IPS-NIHi11 (cell line): Measurements from ENCODE around the gene DLGAP4.

ENCODE experiments used
- DNase-seq: peaks from one replicate; pipeline ENCODE4 v3.0.0; 2012; ENCODE audit warnings: mixed read lengths, low spot score

DLGAP4 gene, protein sequence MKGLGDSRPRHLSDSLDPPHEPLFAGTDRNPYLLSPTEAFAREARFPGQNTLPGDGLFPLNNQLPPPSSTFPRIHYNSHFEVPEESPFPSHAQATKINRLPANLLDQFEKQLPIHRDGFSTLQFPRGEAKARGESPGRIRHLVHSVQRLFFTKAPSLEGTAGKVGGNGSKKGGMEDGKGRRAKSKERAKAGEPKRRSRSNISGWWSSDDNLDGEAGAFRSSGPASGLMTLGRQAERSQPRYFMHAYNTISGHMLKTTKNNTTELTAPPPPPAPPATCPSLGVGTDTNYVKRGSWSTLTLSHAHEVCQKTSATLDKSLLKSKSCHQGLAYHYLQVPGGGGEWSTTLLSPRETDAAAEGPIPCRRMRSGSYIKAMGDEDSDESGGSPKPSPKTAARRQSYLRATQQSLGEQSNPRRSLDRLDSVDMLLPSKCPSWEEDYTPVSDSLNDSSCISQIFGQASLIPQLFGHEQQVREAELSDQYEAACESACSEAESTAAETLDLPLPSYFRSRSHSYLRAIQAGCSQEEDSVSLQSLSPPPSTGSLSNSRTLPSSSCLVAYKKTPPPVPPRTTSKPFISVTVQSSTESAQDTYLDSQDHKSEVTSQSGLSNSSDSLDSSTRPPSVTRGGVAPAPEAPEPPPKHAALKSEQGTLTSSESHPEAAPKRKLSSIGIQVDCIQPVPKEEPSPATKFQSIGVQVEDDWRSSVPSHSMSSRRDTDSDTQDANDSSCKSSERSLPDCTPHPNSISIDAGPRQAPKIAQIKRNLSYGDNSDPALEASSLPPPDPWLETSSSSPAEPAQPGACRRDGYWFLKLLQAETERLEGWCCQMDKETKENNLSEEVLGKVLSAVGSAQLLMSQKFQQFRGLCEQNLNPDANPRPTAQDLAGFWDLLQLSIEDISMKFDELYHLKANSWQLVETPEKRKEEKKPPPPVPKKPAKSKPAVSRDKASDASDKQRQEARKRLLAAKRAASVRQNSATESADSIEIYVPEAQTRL

GRCh38 chr20:36305602-36306551 is at the start of gene DLGAP4:
Gene DLGAP4 (plus strand): TSS chr20:36306339. CDS start chr20:36431718, 125,379 bp downstream.
- DNase-seq, result peak; percentile 81

GRCh38 chr20:36259177-36260061 is 46.7 kb upstream of the DLGAP4 start:
- no peak for DNase-seq

GRCh38 chr20:36260316-36260715 is 45.8 kb upstream of the DLGAP4 start:
- DNase-seq, result no peak

DNA sequence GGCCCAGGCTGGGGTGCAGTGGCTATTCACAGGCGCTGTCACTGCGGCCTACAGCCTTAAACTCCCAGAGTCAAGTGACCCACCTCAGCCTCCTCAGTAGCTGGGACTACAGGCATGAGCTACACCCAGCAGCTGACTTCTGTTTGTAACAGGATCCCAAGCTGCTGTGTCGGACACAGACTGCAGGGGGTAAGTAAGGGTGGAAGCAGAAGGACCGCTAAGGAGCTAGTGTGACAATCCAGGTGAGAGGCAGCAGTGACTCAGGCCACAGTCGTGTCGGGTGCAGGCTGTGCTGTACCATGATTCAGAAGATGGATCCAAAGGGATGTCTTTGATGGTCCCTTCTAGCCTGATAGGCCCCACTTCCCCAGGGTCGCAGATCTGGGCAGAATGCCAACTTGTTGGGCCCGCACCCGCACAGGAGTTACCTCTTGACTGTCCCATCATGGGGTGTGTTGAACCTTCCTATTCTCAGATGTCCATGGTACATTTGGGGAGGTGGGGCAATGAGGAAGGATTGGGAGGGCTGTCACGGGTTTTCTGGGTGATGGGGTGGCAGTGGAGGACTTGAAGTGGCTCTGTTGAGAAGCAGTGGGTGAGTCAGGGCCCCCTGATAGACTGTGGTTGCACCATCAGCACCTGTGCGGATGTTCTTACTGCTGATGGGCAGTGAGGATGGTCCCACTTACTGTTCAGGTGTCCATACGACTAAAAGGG is 44.6 kb upstream of the DLGAP4 start:
- DNase-seq, result no peak

- no peak for DNase-seq
Observed at GRCh38 chr20:36262440-36262839, 43.7 kb upstream of the DLGAP4 start.

- DNase-seq, result no peak
Observed at GRCh38 chr20:36264426-36265246, 41.5 kb upstream of the DLGAP4 start.

DNA sequence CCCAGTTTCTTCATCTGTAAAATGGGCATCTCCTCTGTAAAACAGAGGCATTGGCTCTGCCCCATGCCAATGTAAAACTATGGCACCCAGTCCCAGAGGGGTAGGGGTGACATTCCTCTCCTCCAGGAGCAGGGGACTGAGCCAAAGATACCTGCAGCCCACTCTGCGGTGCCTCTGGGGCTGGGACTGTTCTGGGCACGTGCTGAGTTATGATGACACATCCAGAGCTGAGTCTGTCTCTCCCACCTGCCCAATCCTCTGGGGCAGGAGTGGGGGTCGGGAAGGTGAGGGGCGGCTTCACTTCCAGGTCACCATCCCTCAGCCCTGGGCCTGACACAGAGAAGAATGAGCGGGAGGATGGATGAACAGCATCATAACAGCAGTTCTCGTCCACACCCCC is 40.0 kb upstream of the DLGAP4 start:
- DNase-seq, result no peak

GRCh38 chr20:36267605-36268381 is 38.3 kb upstream of the DLGAP4 start:
- DNase-seq, result no peak

GRCh38 chr20:36268440-36269342 is 37.4 kb upstream of the DLGAP4 start:
- no peak for DNase-seq

DNA sequence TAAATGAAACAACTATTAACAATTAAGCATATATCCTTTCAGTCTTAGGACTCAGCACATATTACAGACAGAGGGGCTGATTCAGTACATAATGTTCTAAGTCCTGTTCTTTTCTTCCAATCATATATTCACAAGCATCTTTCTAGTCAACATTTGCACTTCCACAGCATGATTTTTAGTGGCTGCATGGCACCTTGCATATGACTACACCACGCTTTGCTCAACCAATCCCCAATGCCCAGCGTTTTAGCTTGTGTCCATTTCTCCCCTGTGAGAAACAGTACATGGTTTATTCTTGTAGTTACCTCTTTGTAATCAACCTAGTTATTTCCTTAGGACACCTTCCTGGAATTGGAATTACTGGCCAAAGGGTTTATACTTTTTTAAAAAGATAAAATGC is 36.6 kb upstream of the DLGAP4 start:
- no peak for DNase-seq

DNA sequence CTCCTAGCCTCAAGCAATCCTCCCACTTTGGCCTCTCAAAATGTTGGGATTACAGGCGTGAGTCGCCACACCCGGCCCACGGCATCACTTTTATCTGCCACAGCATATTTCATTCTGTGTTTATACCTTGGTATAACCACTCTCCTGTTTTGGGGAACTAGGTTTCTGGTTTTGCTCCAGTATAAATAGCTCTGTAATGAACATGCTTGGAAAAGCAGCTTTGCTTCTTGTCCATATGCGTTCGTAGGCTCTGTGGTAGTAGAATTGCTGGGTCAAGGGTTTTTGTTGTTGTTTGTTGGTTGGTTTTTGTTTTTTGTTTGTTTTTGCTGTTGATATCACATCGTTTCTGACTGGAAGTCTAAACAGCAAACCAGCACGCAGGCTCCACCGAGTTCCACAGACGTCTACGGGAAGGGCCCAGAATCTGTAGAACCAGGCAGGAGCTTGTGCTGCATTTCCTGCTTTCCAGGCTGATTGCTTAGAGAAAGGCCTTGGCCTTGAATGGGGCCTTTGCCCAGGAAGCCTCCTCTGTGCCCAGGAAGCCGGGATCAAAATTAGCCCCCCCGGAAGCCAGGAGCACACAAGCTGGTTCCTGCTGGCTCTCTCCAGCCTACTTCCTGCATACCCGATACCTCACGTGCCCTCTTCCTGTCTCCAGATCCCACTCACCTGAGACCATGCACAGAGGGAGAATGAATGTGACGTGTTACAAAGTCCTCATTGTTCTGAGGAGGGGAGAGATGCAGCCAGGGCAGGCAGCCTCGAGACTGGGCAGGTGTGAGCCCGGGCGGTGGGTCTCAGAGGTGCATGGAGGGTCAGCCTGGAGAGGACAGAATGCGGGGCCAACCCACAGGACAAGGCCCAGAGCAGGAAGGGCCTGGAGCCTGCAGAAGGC is 35.1 kb upstream of the DLGAP4 start:
- no peak for DNase-seq

DNA sequence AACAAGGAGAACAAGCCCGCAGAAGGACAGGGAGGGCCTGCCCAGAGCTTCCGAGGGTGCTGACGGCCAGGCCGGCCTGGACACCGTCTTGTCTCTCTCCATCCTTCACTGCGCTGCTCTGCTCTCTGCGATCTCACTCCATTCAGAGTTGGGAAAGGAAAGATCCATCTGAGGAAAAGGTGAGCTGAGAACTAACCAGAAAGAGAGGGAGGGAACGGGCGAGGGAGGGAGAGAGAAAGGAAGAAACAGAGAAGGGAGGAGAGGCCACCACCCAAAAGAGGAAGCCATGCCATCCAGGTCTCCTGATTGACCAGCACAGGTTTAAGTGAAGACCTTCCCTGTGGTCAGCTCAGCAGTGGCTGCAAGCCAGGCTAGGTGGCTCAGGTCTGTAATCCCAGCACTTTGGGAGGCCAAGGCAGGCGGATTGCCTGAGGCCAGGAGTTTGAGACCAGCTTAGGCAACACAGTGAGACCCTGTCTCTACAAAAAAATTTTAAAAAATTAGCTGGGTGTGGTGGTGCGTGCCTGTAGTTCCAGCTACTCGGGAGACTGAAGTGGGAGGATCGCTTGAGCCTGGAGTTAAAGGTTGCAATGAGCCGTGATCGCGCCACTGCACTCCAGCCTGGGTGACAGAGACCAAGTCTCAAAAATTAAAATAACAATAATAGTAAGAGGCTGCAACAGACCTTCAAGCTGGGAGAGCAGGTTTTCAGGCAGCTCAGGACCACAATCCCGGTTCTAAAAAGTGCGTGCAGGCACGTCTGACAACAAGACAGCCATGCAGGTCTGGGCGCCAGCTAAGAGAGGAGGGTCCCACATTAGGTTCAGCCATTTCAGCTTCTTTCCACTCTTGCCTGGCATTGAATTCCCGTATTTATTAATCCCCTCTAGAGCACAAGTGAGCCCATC is 34.2 kb upstream of the DLGAP4 start:
- DNase-seq, result no peak

GRCh38 chr20:36272547-36273220 is 33.5 kb upstream of the DLGAP4 start:
- DNase-seq, result no peak

- DNase-seq, result no peak
Observed at GRCh38 chr20:36273414-36274180, 32.5 kb upstream of the DLGAP4 start.
